22Rv1 (cell line): ENCODE measurements around the gene SUCLG2.

Source experiments
- CTCF ChIP-seq: fragments of 450-650 bp; IDR thresholded peaks from 2 replicates; pipeline ENCODE4 v1.5.1; 2017; ENCODE audit warnings: mild to moderate bottlenecking
- ZFX ChIP-seq: fragments of 450-650 bp; IDR thresholded peaks from 2 replicates; pipeline ENCODE4 v1.6.1; 2017; ENCODE audit warnings: antibody characterized with exemption, borderline replicate concordance

GRCh38 chr3:67576441-67576840 is 78.0 kb downstream of the SUCLG2 start:
- TF ChIP-seq CTCF (no peak), ZFX (no peak)
